Ascending aorta (tissue), 2 donors: ENCODE data around the gene ACP1. TPM values are rescaled to one million over a fixed set of nuclear protein-coding genes. Genes with fewer than 3 reads are reported as not detected.
"Not testable (repeated sequence)": the region's sequence is repeated elsewhere in the genome, so short reads cannot be mapped to it uniquely, and the experiment has no call there.

Source experiments
- DNase-seq, 2 donors: peaks; one replicate each; pipeline ENCODE4 v3.0.0-alpha.2; 2019; ENCODE audit warnings: low spot score in 2 of 2
- H3K27ac ChIP-seq, 2 donors: fragments of 200-600 bp; sonication (generic); one replicate each; pipeline ENCODE4 v1.5.1; 2016 to 2017; ENCODE audit warnings: mild to moderate bottlenecking in 1 of 2
- H3K27me3 ChIP-seq: fragments of 200-600 bp; sonication (generic); one replicate; pipeline ENCODE4 v1.5.1; 2017
- H3K36me3 ChIP-seq, 2 donors: fragments of 200-600 bp; sonication (generic); one replicate each; pipeline ENCODE4 v1.5.1; 2016
- H3K4me1 ChIP-seq, 2 donors: fragments of 200-600 bp; sonication (generic); one replicate each; pipeline ENCODE4 v1.5.1; 2016 to 2017; ENCODE audit warnings: mild to moderate bottlenecking in 1 of 2
- H3K4me3 ChIP-seq, 2 donors: fragments of 200-600 bp; sonication (generic); one replicate each; pipeline ENCODE4 v1.5.1; 2016 to 2017; ENCODE audit warnings: mild to moderate bottlenecking in 1 of 2
- H3K9me3 ChIP-seq, 2 donors: fragments of 200-600 bp; sonication (generic); one replicate each; pipeline ENCODE4 v1.5.1; 2016
- intact Hi-C: fragments of 100-400 bp; cut with DNase I; formaldehyde crosslinking; loops from one replicate; pipeline ENCODE4 v1.15.1; 2023
- total RNA-seq: library from RNA; depleted of rRNA; stranded (reverse); fragments of >200 nt; gene quantifications from one replicate; pipeline ENCODE4 v1.1.0, GENCODE V29; 2016
- TF ChIP-seq, protein P1 (sequence below), 3 experiments: fragments of 200-600 bp in 2 of 3; fragments of 450-650 bp in 1 of 3; sonication (generic) in 2 of 3; IDR thresholded peaks; one replicate each; pipeline ENCODE4 v1.5.1; 2016 to 2019; ENCODE audit warnings: antibody characterized with exemption in 3 of 3, mild to moderate bottlenecking in 1 of 3, moderate library complexity in 1 of 3

The ACP1 gene
- total RNA-seq, 1 donor from 2014 or later = 30.8 TPM

DNA sequence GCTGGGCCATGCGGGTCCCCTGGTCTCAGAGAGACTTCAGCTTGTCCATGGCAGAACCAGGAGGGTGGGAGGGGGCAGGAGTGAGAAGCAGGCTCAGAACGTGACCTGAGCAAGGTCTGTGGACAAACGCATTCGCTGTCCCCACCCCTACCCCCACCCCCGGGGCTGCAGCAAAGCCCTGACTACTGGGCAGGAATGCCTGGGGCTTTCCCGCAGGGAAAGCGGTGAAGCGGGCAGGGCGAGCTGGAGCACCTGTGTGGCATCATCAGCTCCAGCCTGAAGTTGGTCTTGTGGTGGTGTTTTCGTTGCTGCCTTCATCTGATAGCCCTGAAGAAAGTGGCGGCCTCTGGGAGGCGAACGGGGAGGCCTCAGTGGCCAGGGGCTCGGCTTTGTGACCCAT lies 49.2 kb downstream of the ACP1 start:
- Histone ChIP-seq H3K36me3 (no peaks in the 10 kb centered on the region), H3K4me1 (no peaks in the 10 kb centered on the region), H3K27ac (no peak overlapping the region), H3K27me3 (no peaks in the 10 kb centered on the region), H3K9me3 (no peaks in the 10 kb centered on the region), H3K4me3 (no peak overlapping the region)
- TF ChIP-seq, protein P1, sequence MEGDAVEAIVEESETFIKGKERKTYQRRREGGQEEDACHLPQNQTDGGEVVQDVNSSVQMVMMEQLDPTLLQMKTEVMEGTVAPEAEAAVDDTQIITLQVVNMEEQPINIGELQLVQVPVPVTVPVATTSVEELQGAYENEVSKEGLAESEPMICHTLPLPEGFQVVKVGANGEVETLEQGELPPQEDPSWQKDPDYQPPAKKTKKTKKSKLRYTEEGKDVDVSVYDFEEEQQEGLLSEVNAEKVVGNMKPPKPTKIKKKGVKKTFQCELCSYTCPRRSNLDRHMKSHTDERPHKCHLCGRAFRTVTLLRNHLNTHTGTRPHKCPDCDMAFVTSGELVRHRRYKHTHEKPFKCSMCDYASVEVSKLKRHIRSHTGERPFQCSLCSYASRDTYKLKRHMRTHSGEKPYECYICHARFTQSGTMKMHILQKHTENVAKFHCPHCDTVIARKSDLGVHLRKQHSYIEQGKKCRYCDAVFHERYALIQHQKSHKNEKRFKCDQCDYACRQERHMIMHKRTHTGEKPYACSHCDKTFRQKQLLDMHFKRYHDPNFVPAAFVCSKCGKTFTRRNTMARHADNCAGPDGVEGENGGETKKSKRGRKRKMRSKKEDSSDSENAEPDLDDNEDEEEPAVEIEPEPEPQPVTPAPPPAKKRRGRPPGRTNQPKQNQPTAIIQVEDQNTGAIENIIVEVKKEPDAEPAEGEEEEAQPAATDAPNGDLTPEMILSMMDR (IDR thresholded peaks at IDR 0.05) = no peak
- no peak for DNase-seq
- intact Hi-C loops = no loop called here

DNA sequence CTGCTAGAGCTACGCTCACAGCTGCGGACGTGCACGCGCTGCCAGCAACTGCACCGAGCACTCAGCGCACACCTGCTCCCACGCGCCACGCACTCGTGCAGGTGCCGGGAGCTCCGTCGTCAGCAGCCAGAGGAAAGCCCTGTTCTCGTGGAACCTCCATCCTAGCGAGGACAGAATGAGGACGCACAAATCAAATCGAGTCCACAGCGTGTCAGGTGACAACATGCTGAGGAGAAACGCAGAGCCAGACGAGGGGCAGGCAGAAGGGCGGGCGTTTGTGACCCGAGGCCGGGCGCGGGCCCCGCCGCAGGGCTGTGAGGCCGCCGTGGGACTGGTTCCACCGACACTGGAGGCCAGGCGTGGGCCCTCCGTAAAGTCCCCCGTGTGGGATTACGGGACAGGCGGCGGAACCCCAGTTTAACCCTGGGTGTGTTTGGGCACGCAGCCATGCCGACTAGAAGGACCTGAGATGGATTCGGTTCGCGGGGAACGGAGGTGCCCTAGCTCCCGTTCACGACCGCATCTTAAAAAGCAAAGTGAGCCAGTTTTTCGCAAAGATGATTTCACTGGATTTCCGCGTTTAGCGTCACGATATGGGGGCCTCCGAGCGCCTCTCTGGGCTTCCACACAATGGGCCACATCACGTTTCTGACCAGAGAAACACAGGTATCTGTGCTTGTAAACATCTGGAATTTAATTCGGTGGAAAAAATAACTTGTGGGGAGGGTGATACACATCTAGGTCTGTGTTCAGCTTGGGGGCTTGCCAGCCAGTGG lies 50.0 kb downstream of the ACP1 start:
- DNase-seq = no peak
- H3K36me3 ChIP-seq = no peaks in the 10 kb centered on the region
- no peaks in the 10 kb centered on the region for H3K27me3 ChIP-seq
- no peak overlapping the region for H3K27ac ChIP-seq
- intact Hi-C loops = no loop called here
- no peaks in the 10 kb centered on the region for H3K4me1 ChIP-seq
- TF ChIP-seq, protein P1 (IDR thresholded peaks at IDR 0.05) = no peak
- no peaks in the 10 kb centered on the region for H3K9me3 ChIP-seq
- H3K4me3 ChIP-seq = no peak overlapping the region

DNA sequence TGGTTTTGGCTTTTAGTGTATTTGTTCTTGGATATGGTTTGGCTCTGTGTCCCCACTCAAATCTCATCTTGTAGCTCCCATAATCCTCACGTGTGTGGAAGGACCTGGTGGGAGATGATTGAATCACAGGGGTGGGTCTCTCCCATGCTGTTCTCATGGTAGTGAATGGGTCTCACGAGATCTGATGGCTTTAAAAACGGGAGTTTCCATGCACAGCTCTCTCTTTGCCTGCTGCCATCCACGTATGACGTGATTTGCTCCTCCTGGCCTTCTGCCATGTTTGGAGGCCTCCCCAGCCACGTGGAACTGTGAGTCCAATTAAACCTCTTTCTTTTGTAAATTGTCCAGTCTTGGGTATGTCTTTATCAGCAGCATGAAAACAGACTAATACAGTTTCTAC lies 51.2 kb downstream of the ACP1 start:
- intact Hi-C loops, H3K27ac ChIP-seq, H3K9me3 ChIP-seq, H3K36me3 ChIP-seq, DNase-seq, H3K4me1 ChIP-seq, H3K27me3 ChIP-seq, H3K4me3 ChIP-seq: not testable (repeated sequence)

DNA sequence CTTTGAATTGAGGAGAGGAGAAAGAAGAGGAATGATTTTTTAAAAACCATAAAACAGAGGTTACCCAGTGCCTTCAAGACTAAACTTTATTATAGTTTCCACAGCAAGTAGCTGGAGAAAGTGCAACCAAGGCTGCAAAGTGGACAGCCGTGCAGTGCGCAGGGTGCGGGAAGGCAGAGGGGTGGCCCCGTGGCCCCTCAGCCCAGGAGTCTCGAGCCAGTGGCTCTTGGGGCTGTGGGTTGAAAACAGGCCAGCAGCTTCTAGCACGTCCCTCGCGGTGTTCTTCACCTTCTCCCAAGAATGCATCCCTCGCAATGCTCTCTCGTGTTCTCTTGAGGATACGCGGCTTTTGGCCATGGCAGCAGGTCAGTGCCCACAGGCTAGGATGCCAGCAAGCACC lies 51.6 kb downstream of the ACP1 start:
- H3K4me3 ChIP-seq = no peak overlapping the region
- no peaks in the 10 kb centered on the region for H3K27me3 ChIP-seq
- no peak overlapping the region for H3K27ac ChIP-seq
- DNase-seq = no peak
- H3K4me1 ChIP-seq = no peaks in the 10 kb centered on the region
- intact Hi-C loops = no loop called here
- H3K9me3 ChIP-seq = no peaks in the 10 kb centered on the region
- TF ChIP-seq, protein P1 (IDR thresholded peaks at IDR 0.05) = no peak
- no peaks in the 10 kb centered on the region for H3K36me3 ChIP-seq

DNA sequence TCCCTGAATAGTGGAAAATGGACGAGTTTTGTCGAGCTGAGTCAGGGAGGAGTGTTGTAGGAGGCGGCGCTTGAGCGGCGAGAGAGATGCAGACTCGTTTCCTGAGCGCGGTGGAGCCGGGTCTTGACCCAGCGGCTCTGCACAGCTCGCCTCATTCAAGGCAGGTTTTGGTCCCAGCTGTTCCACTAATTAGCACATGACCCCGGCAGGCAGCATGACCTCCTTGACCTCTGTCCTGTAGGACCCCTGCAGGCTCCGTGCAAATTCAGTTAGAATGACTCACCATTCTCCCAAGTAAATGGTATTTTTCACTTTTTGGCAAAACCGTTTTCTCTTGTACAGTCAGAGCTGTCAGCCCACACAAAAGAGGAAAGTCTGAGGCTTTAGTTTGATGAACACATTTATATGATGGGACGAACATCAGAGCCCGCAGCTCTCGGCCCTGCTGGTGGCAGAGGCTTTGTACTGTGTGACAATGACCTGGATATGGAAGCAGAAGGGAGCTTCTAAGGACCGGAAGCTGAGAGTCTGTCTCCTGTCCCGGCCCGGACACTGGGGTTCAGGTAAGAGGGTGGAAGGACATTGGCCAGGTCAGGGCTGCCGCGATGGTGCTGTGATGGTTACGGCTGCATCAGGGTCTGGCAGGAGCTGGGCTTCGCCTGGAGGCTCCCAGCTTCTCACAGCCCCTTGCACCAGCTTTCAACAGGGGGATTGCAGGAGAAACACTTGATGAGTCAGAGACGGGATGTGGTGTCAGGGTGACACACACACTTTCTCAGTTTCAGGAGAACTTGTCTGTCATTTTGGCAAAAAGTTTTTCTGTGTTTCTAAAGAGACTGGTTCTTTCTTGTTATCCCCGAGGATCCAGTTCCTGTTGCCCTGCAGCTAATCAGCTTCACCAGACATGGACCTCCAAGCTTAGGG lies 53.0 kb downstream of the ACP1 start:
- Histone ChIP-seq H3K36me3 (no peaks in the 10 kb centered on the region), H3K4me3 (no peak overlapping the region), H3K4me1 (no peaks in the 10 kb centered on the region), H3K27me3 (no peaks in the 10 kb centered on the region), H3K9me3 (no peaks in the 10 kb centered on the region), H3K27ac (no peak overlapping the region)
- DNase-seq = no peak
- TF ChIP-seq, protein P1 (IDR thresholded peaks at IDR 0.05) = no peak
- intact Hi-C loops = no loop called here

DNA sequence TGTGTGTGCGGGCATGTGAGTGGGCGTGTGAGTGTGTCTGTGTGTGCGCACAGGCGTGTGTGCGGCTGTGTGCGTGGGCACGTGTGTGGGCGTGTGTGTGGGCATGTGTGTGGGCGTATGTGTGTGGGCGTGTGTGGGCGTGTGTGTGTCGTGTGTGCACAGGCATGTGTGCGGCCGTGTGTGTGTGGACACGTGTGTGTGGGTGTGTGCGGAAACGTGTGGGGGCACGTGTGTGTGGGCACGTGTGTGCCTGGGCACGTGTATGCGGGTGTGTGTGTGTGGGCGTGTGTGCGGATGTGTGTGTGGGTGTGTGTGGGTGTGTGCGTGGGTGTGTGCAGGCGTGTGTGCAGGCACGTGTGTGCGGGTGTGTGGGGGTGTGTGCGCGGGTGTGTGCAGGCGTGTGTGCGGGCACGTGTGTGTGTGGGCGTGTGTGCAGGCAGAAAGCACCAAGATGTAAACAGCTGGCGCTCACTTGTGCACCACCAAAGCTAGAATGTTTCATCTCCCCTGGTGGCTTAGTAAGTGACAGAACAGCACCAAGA lies 54.4 kb downstream of the ACP1 start:
- H3K4me1 ChIP-seq = no peaks in the 10 kb centered on the region
- DNase-seq = no peak
- H3K36me3 ChIP-seq = no peaks in the 10 kb centered on the region
- no peak overlapping the region for H3K4me3 ChIP-seq
- intact Hi-C loops = no loop called here
- H3K9me3 ChIP-seq = no peaks in the 10 kb centered on the region
- TF ChIP-seq, protein P1 (IDR thresholded peaks at IDR 0.05) = no peak
- no peaks in the 10 kb centered on the region for H3K27me3 ChIP-seq
- no peak overlapping the region for H3K27ac ChIP-seq
